H1 (cell line): Measurements from ENCODE around the gene DYNC1H1. TPM values are rescaled to one million over a fixed set of nuclear protein-coding genes. Genes with fewer than 3 reads are reported as not detected.

Experiments used
- CTCF ChIA-PET: fragments of 300-600 bp; sonication (Branson Sonifier 250); formaldehyde crosslinking; loops from one replicate; lab custom pipeline; 2021; ENCODE audit not compliant: partially characterized antibody; lab: Charles Lee
- POLR2A ChIA-PET: fragments of 300-600 bp; sonication (Branson Sonifier 250); formaldehyde crosslinking; loops from one replicate; lab custom pipeline; 2021; ENCODE audit warnings: inconsistent platforms; ENCODE audit not compliant: partially characterized antibody; lab: Charles Lee
- DNase-seq, 2 experiments: peaks; one replicate each; pipeline versions ENCODE4 v3.0.0 to v3.0.0-alpha.2; 2010 to 2022; ENCODE audit warnings: low spot score in 2 of 2, low read depth in 1 of 2, mixed read lengths in 1 of 2
- FAIRE-seq: peaks from 2 replicates; lab custom pipeline; 2011; peaks lifted over from hg19 to GRCh38; lab: Jason Lieb, UNC
- H2AFZ ChIP-seq: 2 replicates; pipeline ENCODE4 v1.8.1; 2012; ENCODE audit warnings: low read length, inconsistent platforms
- H2AK5ac ChIP-seq: 2 replicates; pipeline ENCODE4 v1.6.1; 2013; ENCODE audit warnings: low read depth, low read length
- H2BK120ac ChIP-seq: replicated peaks from 2 replicates; pipeline ENCODE3; 2013; ENCODE audit warnings: low read depth, low read length, inconsistent platforms
- H2BK12ac ChIP-seq: 2 replicates; pipeline ENCODE4 v1.6.1; 2013; ENCODE audit warnings: low read depth, low read length
- H2BK15ac ChIP-seq: 2 replicates; pipeline ENCODE4 v1.6.1; 2013; ENCODE audit warnings: low read length
- H2BK20ac ChIP-seq: 2 replicates; pipeline ENCODE4 v1.6.1; 2013; ENCODE audit warnings: low read length
- H2BK5ac ChIP-seq: 2 replicates; pipeline ENCODE4 v1.6.1; 2013; ENCODE audit warnings: low read depth, low read length
- H3K14ac ChIP-seq: 2 replicates; pipeline ENCODE4 v1.6.1; 2013; ENCODE audit warnings: inconsistent platforms; ENCODE audit not compliant: insufficient read length
- H3K18ac ChIP-seq: 2 replicates; pipeline ENCODE4 v1.6.1; 2013; ENCODE audit warnings: low read length; ENCODE audit errors: extremely low read depth
- H3K23ac ChIP-seq: 2 replicates; pipeline ENCODE4 v1.6.1; 2013; ENCODE audit warnings: inconsistent platforms; ENCODE audit not compliant: insufficient read length
- H3K23me2 ChIP-seq: 2 replicates; pipeline ENCODE4 v1.6.1; 2013; ENCODE audit warnings: low read depth, low read length
- H3K27ac ChIP-seq: 2 replicates; pipeline ENCODE4 v1.6.1; 2011; ENCODE audit warnings: low read depth, low read length, inconsistent platforms
- H3K27me3 ChIP-seq, 4 experiments: replicated peaks in 1 of 4; 1 replicate in 1 of 4; 2 replicates in 3 of 4; pipeline versions ENCODE4 v1.6.1 to v1.8.1; 2011 to 2013; ENCODE audit warnings: low read length in 3 of 4, mild to moderate bottlenecking in 3 of 4, inconsistent platforms in 2 of 4, mixed read lengths in 2 of 4, moderate library complexity in 1 of 4; ENCODE audit not compliant: control insufficient read depth in 3 of 4, insufficient read depth in 3 of 4; ENCODE audit errors: extremely low read depth in 1 of 4
- H3K36me3 ChIP-seq, 4 experiments: 2 replicates each; pipeline versions ENCODE4 v1.6.1 to v1.8.1; 2011 to 2013; ENCODE audit warnings: mild to moderate bottlenecking in 4 of 4, low read length in 3 of 4, moderate library complexity in 2 of 4, control low read depth in 1 of 4, inconsistent platforms in 1 of 4; ENCODE audit not compliant: insufficient read depth in 4 of 4, control insufficient read depth in 2 of 4
- H3K4ac ChIP-seq: replicated peaks from 2 replicates; pipeline ENCODE3; 2013; ENCODE audit warnings: low read length, low read depth, mixed read lengths, inconsistent platforms; ENCODE audit not compliant: insufficient read length
- H3K4me1 ChIP-seq, 4 experiments: replicated peaks in 1 of 4; 1 replicate in 1 of 4; 2 replicates in 3 of 4; pipeline versions ENCODE4 v1.6.1 to v1.8.1; 2011 to 2013; ENCODE audit warnings: low read length in 3 of 4, inconsistent platforms in 2 of 4, mixed read lengths in 1 of 4; ENCODE audit not compliant: insufficient read depth in 4 of 4, control insufficient read depth in 3 of 4
- H3K4me2 ChIP-seq, 2 experiments: 2 replicates each; pipeline versions ENCODE4 v1.6.1 to v1.8.1; 2011 to 2013; ENCODE audit warnings: low read depth in 2 of 2, low read length in 2 of 2, control low read depth in 1 of 2, inconsistent platforms in 1 of 2, mild to moderate bottlenecking in 1 of 2; ENCODE audit not compliant: insufficient read depth in 1 of 2
- H3K4me3 ChIP-seq, 4 experiments: fragments of 200-600, 300-600 bp in 1 of 4; sonication (generic), shearing (Covaris generic), sonication (Bioruptor Twin) in 1 of 4; 2 replicates each; pipeline versions ENCODE4 v1.5.1 to v1.8.1; 2011 to 2016; ENCODE audit warnings: low read length in 4 of 4, low read depth in 3 of 4, control low read depth in 2 of 4, inconsistent platforms in 2 of 4, mild to moderate bottlenecking in 2 of 4, mixed read lengths in 1 of 4, moderate library complexity in 1 of 4; ENCODE audit not compliant: insufficient read depth in 2 of 4; ENCODE audit errors: extremely low read depth in 1 of 4
- H3K56ac ChIP-seq: replicated peaks from 2 replicates; pipeline ENCODE3; 2013; ENCODE audit warnings: low read depth, mild to moderate bottlenecking, mixed read lengths, low read length, inconsistent platforms; ENCODE audit not compliant: insufficient read length
- H3K79me1 ChIP-seq: 2 replicates; pipeline ENCODE4 v1.6.1; 2013; ENCODE audit warnings: low read depth, low read length, control low read depth
- H3K79me2 ChIP-seq, 2 experiments: 2 replicates each; pipeline versions ENCODE4 v1.6.1 to v1.8.1; 2012 to 2013; ENCODE audit warnings: low read length in 2 of 2, mild to moderate bottlenecking in 2 of 2, inconsistent platforms in 1 of 2; ENCODE audit not compliant: insufficient read depth in 2 of 2, control insufficient read depth in 1 of 2
- H3K9ac ChIP-seq, 4 experiments: replicated peaks in 1 of 4; 1 replicate in 1 of 4; 2 replicates in 3 of 4; pipeline versions ENCODE4 v1.6.1 to v1.8.1; 2011 to 2013; ENCODE audit warnings: low read depth in 3 of 4, low read length in 3 of 4, control low read depth in 2 of 4, mild to moderate bottlenecking in 2 of 4, moderate library complexity in 2 of 4, inconsistent platforms in 1 of 4; ENCODE audit errors: extremely low read depth in 1 of 4
- H3K9me3 ChIP-seq, 2 experiments: 2 replicates each; pipeline versions ENCODE4 v1.6.1 to v1.8.1; 2012 to 2013; ENCODE audit warnings: mild to moderate bottlenecking in 2 of 2, moderate library complexity in 2 of 2, control low read depth in 1 of 2, inconsistent platforms in 1 of 2, low read depth in 1 of 2, low read length in 1 of 2, mixed read lengths in 1 of 2; ENCODE audit not compliant: insufficient read depth in 2 of 2
- H4K20me1 ChIP-seq, 2 experiments: replicated peaks in 1 of 2; 2 replicates each; pipeline versions ENCODE3 to v1.8.1; 2011 to 2013; ENCODE audit warnings: inconsistent platforms in 2 of 2, low read length in 2 of 2, mild to moderate bottlenecking in 1 of 2; ENCODE audit not compliant: insufficient read depth in 2 of 2, control insufficient read depth in 1 of 2
- H4K5ac ChIP-seq: 2 replicates; pipeline ENCODE4 v1.6.1; 2013; ENCODE audit warnings: low read length, low read depth, mixed read lengths, inconsistent platforms; ENCODE audit not compliant: insufficient read length
- H4K8ac ChIP-seq: 2 replicates; pipeline ENCODE4 v1.8.0; 2013; ENCODE audit warnings: mild to moderate bottlenecking, moderate library complexity, low read length, inconsistent platforms; ENCODE audit not compliant: insufficient read depth; ENCODE audit errors: extremely low read depth
- H4K91ac ChIP-seq: replicated peaks from 2 replicates; pipeline ENCODE3; 2013; ENCODE audit warnings: low read length, mixed read lengths, inconsistent platforms; ENCODE audit not compliant: insufficient read length
- ASH2L ChIP-seq: fragments of 200-600, 300-600 bp; sonication (generic); IDR thresholded peaks from one replicate; pipeline ENCODE4 v1.7.1; 2017; ENCODE audit warnings: low read length
- FOSL1 ChIP-seq: IDR thresholded peaks from 2 replicates; pipeline ENCODE4 v1.6.1; 2011; ENCODE audit warnings: mild to moderate bottlenecking, low read depth, low read length, moderate library complexity; ENCODE audit not compliant: insufficient read depth
- HDAC2 ChIP-seq, 2 experiments: fragments of 300-600 bp in 1 of 2; sonication (generic) in 1 of 2; IDR thresholded peaks; 2 replicates each; pipeline ENCODE4 v1.6.1; 2011 to 2012; ENCODE audit warnings: low read depth in 2 of 2, low read length in 2 of 2, mild to moderate bottlenecking in 2 of 2, moderate library complexity in 2 of 2, borderline replicate concordance in 1 of 2, inconsistent platforms in 1 of 2
- JUND ChIP-seq: IDR thresholded peaks from 2 replicates; pipeline ENCODE4 v1.6.1; 2011; ENCODE audit warnings: mild to moderate bottlenecking, improper control_type of control experiment, low read length
- SP1 ChIP-seq: IDR thresholded peaks from 2 replicates; pipeline ENCODE4 v1.6.1; 2011; ENCODE audit warnings: low read depth, low read length
- WGBS, 2 experiments: shearing (Covaris generic) in 1 of 2; methylation state at CpG; one replicate each; pipeline versions ENCODE4 v1.1.6 to v1.1.7; 2013 to 2015; ENCODE audit warnings: low lambda C conversion rate in 2 of 2, mixed read lengths in 2 of 2, inconsistent platforms in 1 of 2, low coverage in 1 of 2, missing lambda C conversion rate in 1 of 2; ENCODE audit not compliant: insufficient replicate concordance in 2 of 2, insufficient coverage in 1 of 2, insufficient read length in 1 of 2; ENCODE audit errors: extremely low coverage in 1 of 2, missing lambda C conversion rate in 1 of 2; 5-methylcytosine and 5-hydroxymethylcytosine counted together
- polyA plus RNA-seq, 7 experiments: library from polyadenylated mRNA; depleted of rRNA in 3 of 7; stranded (reverse) in 5 of 7; unstranded in 2 of 7; fragments of >200 nt in 5 of 7; fragments of 200-250 nt in 2 of 7; gene quantifications; 1 replicate in 5 of 7; 2 replicates in 1 of 7; 4 replicates in 1 of 7; pipeline versions ENCODE4 v1.2.1 to v1.2.3, GENCODE V29; 2011 to 2013; ENCODE audit warnings: missing spikeins in 2 of 7, mixed read lengths in 2 of 7
- total RNA-seq: library from RNA; stranded (reverse); fragmentation: NEBNext Ultra II Directional; extraction: Animal tissue kit (Norgen Biotek cat#: 25700); gene quantifications from 2 replicates; pipeline ENCODE4 v1.2.1, GENCODE V29; 2021

The DYNC1H1 gene
- total and polyA plus RNA-seq, 2 of the 8 experiments (the other 6 are each of a cell fraction or from before 2014, with no cell fraction given): 238 to 387 TPM

GRCh38 chr14:101927859-101928258 is 36.5 kb upstream of the DYNC1H1 start:
- CTCF ChIA-PET: no interaction called here
- Histone ChIP-seq H3K9ac (no peak overlapping the region), H4K8ac (no peak overlapping the region), H2BK20ac (no peak overlapping the region), H4K5ac (no peak overlapping the region), H3K9me3 (no peaks in the 10 kb centered on the region), H3K79me1 (no peaks in the 10 kb centered on the region), H3K27me3 (no peaks in the 10 kb centered on the region), H3K23me2 (no peaks in the 10 kb centered on the region), H3K4me3 (no peak overlapping the region), H3K27ac (no peak overlapping the region), H2AK5ac (no peak overlapping the region), H3K23ac (no peak overlapping the region), H2AFZ (no peak overlapping the region), H4K20me1 (peaks cover 0 to 3% of the 10 kb centered on the region in 2 experiments), H3K79me2 (no peaks in the 10 kb centered on the region), H2BK12ac (no peak overlapping the region), H2BK5ac (no peak overlapping the region), H3K18ac (no peak overlapping the region), H3K4me2 (no peak overlapping the region), H3K36me3 (peaks cover 0 to 2% (median 0%) of the 10 kb centered on the region in 4 experiments; a peak in 2 of 8 replicates), H3K4ac (no peak overlapping the region), H2BK120ac (no peak overlapping the region), H3K14ac (no peak overlapping the region), H4K91ac (no peak overlapping the region), H2BK15ac (no peak overlapping the region), H3K4me1 (no peaks in the 10 kb centered on the region), H3K56ac (no peak overlapping the region)
- WGBS, 2 experiments: 94% methylated on average over 10 of the region's 10 CpGs; no CpG with 5 or more reads in 1 of the 2 experiments
- POLR2A ChIA-PET: no interaction called here
- FAIRE-seq (no peak), DNase-seq (no peak)
- TF ChIP-seq HDAC2 (IDR thresholded peaks at IDR 0.05; ENCODE audit: borderline replicate concordance in 1 of 2, low read depth in 2 of 2, low read length in 2 of 2): no peak
- TF ChIP-seq JUND: no peak
- no peak for TF ChIP-seq SP1
- TF ChIP-seq FOSL1: no peak
- no peak for TF ChIP-seq ASH2L
